ENCODE results near the gene E2F8. TPM values are rescaled to one million over a fixed set of nuclear protein-coding genes. Genes with fewer than 3 reads are reported as not detected.

The E2F8 gene
- total RNA-seq: under 1 TPM in 1 of 4 donors, not detected in 3; 0.34 TPM

- TF ChIP-seq CTCF (IDR thresholded peaks at IDR 0.05; ENCODE audit: low read depth): no peak
Observed at GRCh38 chr11:19240420-19241259, at the start of gene E2F8. E2F8 (minus strand) TSS chr11:19240945; CDS start chr11:19240121, 824 bp downstream.

GRCh38 chr11:19290356-19290755, 49.6 kb upstream of the E2F8 start:
- no peak for TF ChIP-seq CTCF (IDR thresholded peaks at IDR 0.05; ENCODE audit: low read depth)

GRCh38 chr11:19288256-19288655, 47.5 kb upstream of the E2F8 start:
- TF ChIP-seq CTCF (IDR thresholded peaks at IDR 0.05; ENCODE audit: low read depth): no peak

- TF ChIP-seq CTCF (IDR thresholded peaks at IDR 0.05; ENCODE audit: low read depth): no peak
Observed at GRCh38 chr11:19286411-19286810, 45.7 kb upstream of the E2F8 start.

- no peak for TF ChIP-seq CTCF (IDR thresholded peaks at IDR 0.05; ENCODE audit: low read depth)
Observed at GRCh38 chr11:19284881-19285280, 44.1 kb upstream of the E2F8 start.

- TF ChIP-seq CTCF (IDR thresholded peaks at IDR 0.05; ENCODE audit: low read depth): no peak
Observed at GRCh38 chr11:19283991-19284390, 43.2 kb upstream of the E2F8 start.

- TF ChIP-seq CTCF (IDR thresholded peaks at IDR 0.05; ENCODE audit: low read depth): no peak
Observed at GRCh38 chr11:19281555-19281954, 40.8 kb upstream of the E2F8 start.

All from subcutaneous adipose tissue (tissue), 4 donors.